Hippocampal formation (tissue), 2 donors: Measurements from ENCODE around the gene BPHL.
"Not testable (repeated sequence)": the region's sequence is repeated elsewhere in the genome, so short reads cannot be mapped to it uniquely, and the experiment has no call there.

Experiments used
- DNase-seq, 2 donors: peaks; one replicate each; lab custom pipeline; 2025; lab: John Stamatoyannopoulos, UW

BPHL gene

GRCh38 chr6:3156184-3157130 is 37.9 kb downstream of the BPHL start:
- not testable (repeated sequence) for DNase-seq

GRCh38 chr6:3157131-3157933 is 38.8 kb downstream of the BPHL start, which contains the start of gene TUBB2A:
TSS of gene TUBB2A (minus strand) at chr6:3157544. CDS start at chr6:3157463, 81 bp downstream.
- peak; percentile 61 to 75 for DNase-seq

- no peak for DNase-seq
These were observed 41.6 kb downstream of the BPHL start for GRCh38 chr6:3159805-3160781.

- DNase-seq: no peak
These were observed 43.6 kb downstream of the BPHL start for GRCh38 chr6:3162067-3162497.

DNA sequence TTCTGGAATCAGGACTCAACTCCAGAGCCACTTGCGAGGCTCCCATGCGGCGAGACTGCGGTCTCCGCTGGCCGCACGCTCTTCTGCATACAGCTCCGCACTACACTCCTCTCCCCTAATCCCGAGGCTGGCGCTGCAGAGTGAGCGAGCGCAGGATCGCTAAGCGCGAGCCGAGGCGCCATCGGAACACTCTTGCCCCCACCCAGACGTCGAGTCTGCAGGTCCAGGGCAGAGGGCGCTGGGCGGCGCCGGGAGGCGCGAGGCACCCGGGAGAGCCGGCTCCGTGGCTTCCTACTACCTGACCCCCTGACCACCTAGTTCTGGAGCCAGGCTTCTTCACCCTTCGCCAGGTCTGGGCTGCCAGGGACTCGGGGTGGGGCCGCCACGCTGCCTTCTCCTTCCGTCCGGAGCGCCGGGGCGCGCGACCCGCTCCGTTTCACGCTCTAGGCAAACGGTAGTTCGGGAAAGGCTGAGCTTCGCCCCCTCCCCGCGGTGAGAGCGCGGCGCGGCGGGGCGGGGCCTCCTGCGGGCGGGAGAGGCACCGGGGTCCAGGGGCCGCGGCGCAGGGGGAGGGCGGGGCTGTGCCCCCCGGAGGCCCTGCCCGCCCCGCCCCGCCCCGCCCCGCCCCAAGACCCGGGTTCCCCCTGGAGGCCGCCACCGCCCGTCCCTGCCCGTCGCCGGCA is 44.2 kb downstream of the BPHL start:
- DNase-seq: peak; percentile 59 to 63

DNA sequence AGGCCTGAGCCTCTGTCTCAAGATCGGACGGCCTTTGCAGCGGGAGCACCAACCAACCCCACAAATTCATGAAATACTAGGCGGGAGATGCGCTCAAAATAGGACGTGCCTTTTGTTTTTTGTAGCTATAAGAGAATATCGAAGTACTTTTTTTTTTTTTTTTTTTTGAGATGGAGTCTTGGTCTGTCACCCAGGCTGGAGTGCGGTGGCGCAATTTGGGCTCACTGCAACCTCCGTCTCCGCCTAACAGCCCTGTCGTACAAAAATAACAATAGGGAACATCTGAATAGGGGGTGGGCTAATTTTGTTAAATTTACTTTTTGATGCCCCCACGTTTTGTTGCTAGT is 44.7 kb downstream of the BPHL start:
- no peak for DNase-seq

GRCh38 chr6:3164388-3164787 is 45.9 kb downstream of the BPHL start:
- no peak for DNase-seq

- no peak for DNase-seq
These were observed 47.4 kb downstream of the BPHL start for GRCh38 chr6:3165631-3166534.

- DNase-seq: not testable (repeated sequence)
These were observed 48.2 kb downstream of the BPHL start for GRCh38 chr6:3166535-3167225.

- DNase-seq: not testable (repeated sequence)
These were observed 49.5 kb downstream of the BPHL start for GRCh38 chr6:3168046-3168445.

GRCh38 chr6:3170676-3171075 is 52.2 kb downstream of the BPHL start:
- DNase-seq: not testable (repeated sequence)

DNA sequence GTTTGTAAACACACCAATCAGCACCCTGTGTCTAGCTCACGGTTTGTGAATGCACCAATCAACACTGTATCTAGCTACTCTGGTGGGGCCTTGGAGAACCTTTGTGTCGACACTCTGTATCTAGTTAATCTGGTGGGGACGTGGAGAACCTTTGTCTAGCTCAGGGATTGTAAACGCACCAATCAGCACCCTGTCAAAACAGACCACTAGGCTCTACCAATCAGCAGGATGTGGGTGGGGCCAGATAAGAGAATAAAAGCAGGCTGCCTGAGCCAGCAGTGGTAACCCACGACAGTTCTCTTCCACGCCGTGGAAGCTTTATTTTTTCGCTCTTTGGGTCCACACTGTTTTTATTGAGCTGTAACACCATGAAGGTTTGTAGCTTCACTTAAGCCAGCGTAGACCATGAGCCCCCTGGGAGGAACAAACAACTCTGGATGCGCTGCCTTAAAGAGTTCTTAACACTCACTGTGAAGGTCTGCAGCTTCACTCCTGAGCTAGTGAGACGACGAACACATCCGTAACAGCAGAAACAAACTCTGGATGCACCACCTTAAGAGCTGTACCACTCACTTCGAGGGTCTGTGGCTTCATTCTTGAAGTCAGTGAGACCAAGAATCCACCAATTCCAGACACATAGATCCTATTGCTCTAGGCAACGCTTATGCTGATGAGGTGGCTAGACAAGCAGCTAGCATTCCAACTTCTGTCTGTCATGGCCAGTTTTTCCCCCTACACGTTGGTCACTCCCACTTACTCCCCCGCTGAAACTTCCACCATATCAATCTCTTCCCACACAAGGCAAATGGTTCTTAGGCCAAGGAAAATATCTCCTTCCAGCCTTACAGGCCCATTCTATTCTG is 53.0 kb downstream of the BPHL start:
- DNase-seq: not testable (repeated sequence)

- not testable (repeated sequence) for DNase-seq
These were observed 54.3 kb downstream of the BPHL start for GRCh38 chr6:3172789-3173188.

DNA sequence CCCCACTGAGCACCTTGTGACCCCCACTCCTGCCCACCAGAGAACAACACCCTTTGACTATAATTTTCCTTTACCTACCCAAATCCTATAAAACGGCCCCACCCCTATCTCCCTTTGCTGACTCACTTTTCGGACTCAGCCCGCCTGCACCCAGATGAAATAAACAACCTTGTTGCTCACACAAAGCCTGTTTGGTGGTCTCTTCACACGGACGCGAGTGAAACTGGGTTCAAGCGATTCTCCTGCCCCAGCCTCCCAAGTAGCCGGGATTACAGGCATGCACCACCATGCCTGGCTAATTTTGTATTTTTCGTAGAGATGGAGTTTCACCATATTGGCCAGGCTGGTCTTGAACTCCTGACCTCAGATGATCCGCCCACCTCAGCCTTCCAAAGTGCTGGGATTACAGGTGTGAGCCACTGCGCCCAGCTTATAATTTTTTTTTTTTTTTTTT is 55.2 kb downstream of the BPHL start:
- DNase-seq: not testable (repeated sequence)

GRCh38 chr6:3175715-3176402 is 57.3 kb downstream of the BPHL start:
- DNase-seq: no peak

DNA sequence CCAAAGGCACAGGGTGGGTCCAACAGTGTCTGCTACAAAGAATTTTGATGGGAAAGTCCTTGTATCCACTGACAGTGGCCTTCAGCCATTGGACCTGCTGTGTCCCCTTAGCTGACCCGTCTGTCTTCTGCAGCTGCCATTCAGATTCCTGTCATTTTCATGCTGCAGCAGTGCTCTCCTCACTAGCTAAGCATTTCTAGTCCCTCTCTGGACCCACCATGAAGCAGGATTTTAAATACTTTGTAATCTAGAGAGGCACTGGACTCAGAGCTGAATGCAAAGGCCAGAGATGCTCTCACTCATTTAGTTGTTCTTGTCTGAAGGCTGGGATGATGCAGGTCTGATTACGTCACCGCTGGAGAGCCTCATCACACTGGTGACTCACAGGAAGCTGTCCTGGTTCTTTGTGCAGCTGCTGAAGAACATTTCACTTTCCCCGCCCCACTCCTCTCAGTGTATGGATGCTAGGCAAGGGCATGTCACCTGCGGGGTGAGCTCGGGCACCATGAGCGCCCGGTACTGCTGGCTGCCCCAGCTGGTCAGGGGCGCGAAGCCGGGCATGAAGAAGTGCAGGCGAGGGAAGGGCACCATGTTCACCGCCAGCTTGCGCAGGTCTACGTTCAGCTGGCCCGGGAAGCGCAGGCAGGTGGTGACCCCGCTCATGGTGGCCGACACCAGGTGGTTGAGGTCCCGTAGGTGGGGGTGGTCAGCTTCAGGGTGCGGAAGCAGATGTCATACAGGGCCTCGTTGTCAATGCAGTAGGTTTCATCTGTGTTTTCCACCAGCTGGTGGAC is 58.2 kb downstream of the BPHL start:
- DNase-seq: no peak

- not testable (repeated sequence) for DNase-seq
These were observed 60.2 kb downstream of the BPHL start for GRCh38 chr6:3178666-3179065.
